ENCODE measurements around the gene BTNL9. TPM values are rescaled to one million over a fixed set of nuclear protein-coding genes. Genes with fewer than 3 reads are reported as not detected.
"Not testable (repeated sequence)": the region's sequence is repeated elsewhere in the genome, so short reads cannot be mapped to it uniquely, and the experiment has no call there.

The BTNL9 gene
- total RNA-seq, result 38.5 TPM
- long read RNA-seq, transcript BTNL9-201 (11 exons, 3,500 nt), result major isoform, 27 of 78 reads
- long read RNA-seq, partial matches to known transcripts, result 19 of 78 reads
- long read RNA-seq, other reads (novel, unspliced or antisense), result 32 of 78 reads

DNA sequence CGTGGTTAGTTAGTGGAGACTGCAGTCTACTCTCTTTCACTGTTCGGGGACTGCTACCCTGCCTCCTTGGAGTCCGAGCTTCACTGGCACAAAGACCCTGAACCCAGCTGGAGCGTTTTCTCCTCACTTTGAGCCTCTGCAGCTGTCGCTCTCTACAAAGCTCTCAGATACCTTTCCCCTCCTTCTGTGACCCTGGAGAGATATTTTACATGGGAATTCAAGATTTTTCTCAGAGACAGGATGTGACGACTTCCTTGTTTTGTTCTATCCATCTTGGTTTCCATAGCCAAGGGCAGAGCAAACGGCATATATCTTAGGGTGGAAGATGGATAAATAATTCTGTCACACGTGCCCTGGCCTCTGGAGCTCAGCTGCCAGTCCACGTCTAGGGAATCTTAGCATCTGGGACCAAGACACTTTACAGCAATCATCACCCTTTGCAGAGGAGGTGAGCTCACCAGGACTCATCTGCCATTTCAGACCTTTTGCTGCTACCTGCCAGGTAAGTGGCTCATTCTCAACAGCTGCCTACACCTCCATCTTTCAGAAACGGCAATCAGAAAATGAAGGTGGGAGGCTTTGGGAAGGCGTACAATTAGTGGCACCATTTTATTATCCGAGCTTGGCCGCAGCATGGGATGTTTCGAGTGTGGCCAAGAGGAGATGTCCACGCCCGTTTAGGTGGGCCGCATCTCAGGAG is at the start of gene BTNL9:
TSS of gene BTNL9 (plus strand) at position 336 of the 700 bp plus-strand sequence. CDS start 5,224 bp downstream, outside the sequence.
- DNase-seq, result no peak
- H3K27me3 ChIP-seq (ENCODE audit: low read depth), result peaks cover 79% of the 10 kb centered on the region
- peak within 1 kb of the TSS; percentile 92 for H3K27ac ChIP-seq (replicated peaks)
- peak within 1 kb of the TSS; percentile 64 for H3K4me3 ChIP-seq
- H3K9me3 ChIP-seq (replicated peaks), result no peaks in the 10 kb centered on the region
- no peaks in the 10 kb centered on the region for H3K36me3 ChIP-seq
- TF ChIP-seq, protein P1, sequence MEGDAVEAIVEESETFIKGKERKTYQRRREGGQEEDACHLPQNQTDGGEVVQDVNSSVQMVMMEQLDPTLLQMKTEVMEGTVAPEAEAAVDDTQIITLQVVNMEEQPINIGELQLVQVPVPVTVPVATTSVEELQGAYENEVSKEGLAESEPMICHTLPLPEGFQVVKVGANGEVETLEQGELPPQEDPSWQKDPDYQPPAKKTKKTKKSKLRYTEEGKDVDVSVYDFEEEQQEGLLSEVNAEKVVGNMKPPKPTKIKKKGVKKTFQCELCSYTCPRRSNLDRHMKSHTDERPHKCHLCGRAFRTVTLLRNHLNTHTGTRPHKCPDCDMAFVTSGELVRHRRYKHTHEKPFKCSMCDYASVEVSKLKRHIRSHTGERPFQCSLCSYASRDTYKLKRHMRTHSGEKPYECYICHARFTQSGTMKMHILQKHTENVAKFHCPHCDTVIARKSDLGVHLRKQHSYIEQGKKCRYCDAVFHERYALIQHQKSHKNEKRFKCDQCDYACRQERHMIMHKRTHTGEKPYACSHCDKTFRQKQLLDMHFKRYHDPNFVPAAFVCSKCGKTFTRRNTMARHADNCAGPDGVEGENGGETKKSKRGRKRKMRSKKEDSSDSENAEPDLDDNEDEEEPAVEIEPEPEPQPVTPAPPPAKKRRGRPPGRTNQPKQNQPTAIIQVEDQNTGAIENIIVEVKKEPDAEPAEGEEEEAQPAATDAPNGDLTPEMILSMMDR (IDR thresholded peaks at IDR 0.05; ENCODE audit: borderline replicate concordance), result no peak
- H3K4me1 ChIP-seq, result peaks cover 18% of the 10 kb centered on the region
- intact Hi-C loops (cut with micrococcal nuclease), result no loop called here

DNA sequence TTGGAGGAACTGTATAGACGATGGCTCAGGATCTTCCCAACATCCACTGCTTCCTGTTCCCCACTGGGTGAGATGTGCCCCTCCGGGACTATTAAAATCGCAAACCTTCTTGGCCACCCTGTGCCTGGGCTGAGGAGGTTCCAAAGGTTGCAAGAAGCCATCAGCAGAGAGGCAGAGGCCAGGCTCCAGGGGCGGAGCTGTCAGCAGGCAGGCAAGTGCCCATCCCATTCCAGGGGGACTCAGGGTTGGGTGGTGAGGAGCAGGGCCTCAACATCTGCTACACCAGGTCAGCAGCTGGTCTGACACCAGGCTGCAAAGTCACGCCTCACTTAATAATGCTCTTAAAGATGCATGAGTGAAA is 49.2 kb upstream of the BTNL9 start:
- Histone ChIP-seq H3K36me3 (no peaks in the 10 kb centered on the region), H3K4me1 (no peaks in the 10 kb centered on the region), H3K27me3 (ENCODE audit: low read depth) (peaks cover 40% of the 10 kb centered on the region), H3K9me3 (replicated peaks) (peaks cover 24% of the 10 kb centered on the region), H3K27ac (replicated peaks) (no peak overlapping the region), H3K4me3 (no peak overlapping the region)
- no peak for DNase-seq
- intact Hi-C loops (cut with micrococcal nuclease), result no loop called here
- TF ChIP-seq, protein P1 (IDR thresholded peaks at IDR 0.05; ENCODE audit: borderline replicate concordance), result no peak

DNA sequence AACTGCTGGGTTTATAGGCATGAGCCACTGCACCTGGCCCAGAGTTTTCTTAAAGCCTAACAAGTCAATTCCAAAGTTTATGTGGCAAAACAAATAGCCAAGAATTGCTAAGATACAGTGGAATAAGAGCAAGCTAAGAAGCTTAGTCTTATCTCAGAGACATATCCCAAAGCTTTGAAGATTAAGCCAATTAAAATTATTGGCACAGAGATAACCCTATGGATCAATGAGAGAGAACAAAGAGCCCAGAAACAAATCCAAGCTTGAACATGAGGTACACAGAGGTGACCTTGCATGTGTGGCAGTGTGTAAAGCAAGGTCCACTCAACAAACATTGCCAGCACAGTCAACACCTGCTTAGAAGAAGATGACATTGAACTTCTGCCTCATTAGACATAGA is 38.1 kb upstream of the BTNL9 start:
- H3K27me3 ChIP-seq (ENCODE audit: low read depth), result peaks cover 8% of the 10 kb centered on the region
- TF ChIP-seq, protein P1 (IDR thresholded peaks at IDR 0.05; ENCODE audit: borderline replicate concordance), result no peak
- H3K4me3 ChIP-seq, result no peak overlapping the region
- peaks cover 4% of the 10 kb centered on the region for H3K9me3 ChIP-seq (replicated peaks)
- H3K36me3 ChIP-seq, result no peaks in the 10 kb centered on the region
- no peaks in the 10 kb centered on the region for H3K4me1 ChIP-seq
- no peak overlapping the region for H3K27ac ChIP-seq (replicated peaks)
- intact Hi-C loops (cut with micrococcal nuclease), result no loop called here
- no peak for DNase-seq

DNA sequence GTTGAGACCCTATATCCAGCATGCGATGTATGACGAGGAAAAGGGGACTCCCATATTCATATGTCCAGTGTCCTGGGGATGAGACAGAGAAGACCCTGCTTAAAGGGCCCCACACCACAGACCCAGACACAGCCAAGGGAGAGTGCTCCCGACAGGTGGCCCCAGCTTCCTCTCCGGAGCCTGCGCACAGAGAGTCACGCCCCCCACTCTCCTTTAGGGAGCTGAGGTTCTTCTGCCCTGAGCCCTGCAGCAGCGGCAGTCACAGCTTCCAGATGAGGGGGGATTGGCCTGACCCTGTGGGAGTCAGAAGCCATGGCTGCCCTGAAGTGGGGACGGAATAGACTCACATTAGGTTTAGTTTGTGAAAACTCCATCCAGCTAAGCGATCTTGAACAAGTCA is 34.3 kb upstream of the BTNL9 start:
- peaks cover 19% of the 10 kb centered on the region for H3K9me3 ChIP-seq (replicated peaks)
- H3K27ac ChIP-seq (replicated peaks), result no peak overlapping the region
- no peak overlapping the region for H3K4me3 ChIP-seq
- no peak for DNase-seq
- H3K36me3 ChIP-seq, result no peaks in the 10 kb centered on the region
- H3K27me3 ChIP-seq (ENCODE audit: low read depth), result peaks cover 21% of the 10 kb centered on the region
- intact Hi-C loops (cut with micrococcal nuclease), result no loop called here
- no peaks in the 10 kb centered on the region for H3K4me1 ChIP-seq
- TF ChIP-seq, protein P1 (IDR thresholded peaks at IDR 0.05; ENCODE audit: borderline replicate concordance), result no peak

DNA sequence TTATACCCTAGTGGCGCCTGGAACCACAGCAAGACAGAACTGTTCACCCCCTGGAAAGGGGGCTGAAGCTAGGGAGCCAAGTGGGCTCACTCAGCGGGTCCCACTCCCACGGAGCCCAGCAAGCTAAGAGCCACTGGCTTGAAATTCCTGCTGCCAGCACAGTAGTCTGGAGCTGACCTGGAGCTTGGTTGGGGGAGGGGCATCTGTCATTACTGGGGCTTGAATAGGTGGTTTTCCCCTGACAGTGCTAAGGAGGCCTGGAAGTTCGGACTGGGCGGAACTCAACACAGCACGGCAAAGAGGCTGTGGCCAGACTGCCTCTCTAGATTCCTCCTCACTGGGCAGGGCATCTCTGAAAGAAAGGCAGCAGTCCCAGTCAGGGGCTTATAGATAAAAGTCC is 31.9 kb upstream of the BTNL9 start:
- DNase-seq, result no peak
- Histone ChIP-seq H3K4me1 (no peaks in the 10 kb centered on the region), H3K27ac (replicated peaks) (no peak overlapping the region), H3K4me3 (no peak overlapping the region), H3K27me3 (ENCODE audit: low read depth) (peaks cover 21% of the 10 kb centered on the region), H3K9me3 (replicated peaks) (peaks cover 20% of the 10 kb centered on the region), H3K36me3 (no peaks in the 10 kb centered on the region)
- TF ChIP-seq, protein P1 (IDR thresholded peaks at IDR 0.05; ENCODE audit: borderline replicate concordance), result no peak
- intact Hi-C loops (cut with micrococcal nuclease), result no loop called here

DNA sequence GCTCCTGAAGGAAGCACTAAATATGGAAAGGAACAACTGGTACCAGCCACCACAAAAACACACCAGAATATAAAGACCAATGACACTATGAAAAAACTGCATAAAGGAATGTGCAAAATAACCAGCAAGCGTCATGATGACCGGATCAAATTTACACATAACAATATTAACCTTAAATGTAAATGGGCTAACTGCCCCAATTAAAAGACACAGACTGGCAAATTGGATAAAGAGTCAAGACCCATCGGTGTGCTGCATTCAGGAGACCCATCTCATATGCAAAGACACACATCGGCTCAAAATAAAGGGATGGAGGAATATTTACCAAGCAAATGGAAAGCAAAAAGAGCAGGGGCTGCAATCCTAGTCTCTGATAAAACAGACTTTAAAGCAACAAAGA is 30.0 kb upstream of the BTNL9 start:
- intact Hi-C loops (cut with micrococcal nuclease); H3K4me3 ChIP-seq; H3K27ac ChIP-seq (replicated peaks); H3K36me3 ChIP-seq; H3K4me1 ChIP-seq; DNase-seq: not testable (repeated sequence)
- Histone ChIP-seq H3K9me3 (replicated peaks) (peaks cover 33% of the 10 kb centered on the region), H3K27me3 (ENCODE audit: low read depth) (peaks cover 21% of the 10 kb centered on the region)

DNA sequence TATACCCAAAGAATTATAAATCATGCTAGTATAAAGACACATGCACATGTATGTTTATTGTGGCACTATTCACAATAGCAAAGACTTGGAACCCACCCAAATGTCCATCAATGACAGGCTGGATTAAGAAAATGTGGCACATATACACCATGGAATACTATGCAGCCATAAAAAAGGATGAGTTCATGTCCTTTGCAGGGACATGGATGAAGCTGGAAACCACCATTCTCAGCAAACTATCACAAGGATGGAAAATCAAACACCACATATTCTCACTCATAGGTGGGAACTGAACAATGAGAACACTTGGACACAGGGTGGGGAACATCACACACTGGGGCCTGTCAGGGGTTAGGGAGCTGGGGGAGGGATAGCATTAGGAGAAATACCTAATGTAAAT is 25.4 kb upstream of the BTNL9 start:
- H3K27me3 ChIP-seq (ENCODE audit: low read depth); H3K36me3 ChIP-seq; H3K27ac ChIP-seq (replicated peaks); intact Hi-C loops (cut with micrococcal nuclease); H3K4me3 ChIP-seq; H3K4me1 ChIP-seq; DNase-seq: not testable (repeated sequence)
- H3K9me3 ChIP-seq (replicated peaks), result peaks cover 31% of the 10 kb centered on the region

DNA sequence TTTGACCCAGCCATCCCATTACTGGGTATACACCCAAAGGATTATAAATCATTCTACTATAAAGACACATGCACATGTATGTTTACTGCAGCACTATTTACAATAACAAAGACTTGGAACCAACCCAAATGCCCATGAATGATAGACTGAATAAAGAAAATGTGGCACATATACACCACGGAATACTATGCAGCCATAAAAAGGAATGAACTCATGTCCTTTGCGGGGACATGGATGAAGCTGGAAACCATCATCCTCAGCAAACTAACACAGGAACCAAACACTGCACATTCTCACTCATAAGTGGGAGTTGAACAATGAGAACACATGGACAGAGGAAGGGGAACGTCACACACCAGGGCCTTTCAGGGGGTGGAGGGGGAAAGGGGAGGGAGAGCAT is 22.6 kb upstream of the BTNL9 start:
- H3K27me3 ChIP-seq (ENCODE audit: low read depth); intact Hi-C loops (cut with micrococcal nuclease); H3K4me1 ChIP-seq; H3K27ac ChIP-seq (replicated peaks); H3K36me3 ChIP-seq; H3K4me3 ChIP-seq; DNase-seq: not testable (repeated sequence)
- peaks cover 34% of the 10 kb centered on the region for H3K9me3 ChIP-seq (replicated peaks)

Data from left ventricle myocardium inferior (tissue), 1 donor.